Measurements from ENCODE around the gene SYNGAP1. TPM values are rescaled to one million over a fixed set of nuclear protein-coding genes. Genes with fewer than 3 reads are reported as not detected.

The SYNGAP1 gene
- total and polyA plus RNA-seq, 4 donors, result 0.32 to 1.8 (median 1.1) TPM

DNA sequence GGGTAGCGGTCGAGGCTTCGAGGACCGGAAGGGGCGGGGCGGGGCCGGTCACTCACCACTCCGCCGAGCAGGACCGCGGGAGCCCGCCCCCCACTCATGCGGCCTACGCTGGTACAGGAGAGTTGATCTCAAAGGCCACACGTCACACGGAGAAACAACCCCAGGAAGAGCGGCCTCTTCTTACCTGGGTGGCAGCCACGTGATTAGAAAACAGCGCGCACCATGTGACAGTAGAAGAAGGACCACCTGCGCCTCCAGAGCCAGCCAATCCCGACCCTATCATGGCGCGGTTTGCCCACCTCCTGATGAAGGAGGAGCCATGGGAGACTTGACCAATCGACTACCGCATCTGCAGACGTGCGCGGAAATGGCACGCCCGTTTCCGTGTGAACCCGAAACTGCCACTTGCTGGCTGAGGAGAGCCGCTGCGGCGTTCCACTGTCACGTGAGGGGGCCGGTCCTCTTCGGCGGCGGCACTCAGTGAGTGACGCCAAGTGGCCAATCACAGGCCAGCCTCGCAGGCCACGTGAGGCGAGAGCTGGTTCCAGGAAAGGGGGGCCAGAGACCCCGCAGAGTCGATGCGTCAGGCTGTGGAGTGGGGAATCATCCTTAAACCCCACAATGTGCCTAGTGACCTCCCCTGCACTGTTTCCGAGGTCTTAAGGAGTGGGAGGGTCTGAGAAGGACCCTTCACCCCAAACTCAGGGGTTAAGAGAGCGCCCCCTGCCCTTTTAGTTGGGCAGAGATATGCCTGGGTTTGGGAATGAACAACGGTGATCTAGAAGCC lies 1.8 kb upstream of the SYNGAP1 start, which contains the start of gene CUTA:
TSS of gene CUTA (minus strand) at position 205 of the 787 bp plus-strand sequence. CDS start at position 98, 107 bp downstream.
- peaks cover 10 to 31% (median 21%) of the 10 kb centered on the region in 4 donors for H3K4me1 ChIP-seq (ENCODE audit: control insufficient read depth in 4 of 4, insufficient read depth in 4 of 4, low read length in 3 of 4)

More for the DNA sequence above, 1.8 kb upstream of the SYNGAP1 start, which contains the start of gene CUTA:
- Histone ChIP-seq H3K9ac (ENCODE audit: low read depth in 1 of 2, low read length in 2 of 2) (peak within 1 kb of the TSS; percentile 73 to 80), H3K27me3 (ENCODE audit: control insufficient read depth in 4 of 4, insufficient read depth in 4 of 4, low read length in 3 of 4) (no peaks in the 10 kb centered on the region), H3K27ac (ENCODE audit: low read depth in 1 of 2, low read length in 2 of 2) (peak within 1 kb of the TSS; percentile 80 to 89), H3K9me3 (ENCODE audit: control insufficient read depth in 4 of 4, low read length in 3 of 4) (no peaks in the 10 kb centered on the region), H3K4me3 (ENCODE audit: low read depth in 1 of 3, low read length in 3 of 3) (peak within 1 kb of the TSS; percentile 68 to 82 (median 73)), H3K36me3 (ENCODE audit: control insufficient read depth in 4 of 4, insufficient read depth in 3 of 4, low read depth in 1 of 4, low read length in 3 of 4) (peaks cover 8 to 23% (median 16%) of the 10 kb centered on the region in 4 donors)
- TF ChIP-seq RXRA (IDR thresholded peaks at IDR 0.05), result peak; percentile 68 to 73
- TF ChIP-seq FOXA1 (IDR thresholded peaks at IDR 0.05), result no peak
- peak; percentile 98 for TF ChIP-seq YY1 (IDR thresholded peaks at IDR 0.05)
- TF ChIP-seq, protein P1, sequence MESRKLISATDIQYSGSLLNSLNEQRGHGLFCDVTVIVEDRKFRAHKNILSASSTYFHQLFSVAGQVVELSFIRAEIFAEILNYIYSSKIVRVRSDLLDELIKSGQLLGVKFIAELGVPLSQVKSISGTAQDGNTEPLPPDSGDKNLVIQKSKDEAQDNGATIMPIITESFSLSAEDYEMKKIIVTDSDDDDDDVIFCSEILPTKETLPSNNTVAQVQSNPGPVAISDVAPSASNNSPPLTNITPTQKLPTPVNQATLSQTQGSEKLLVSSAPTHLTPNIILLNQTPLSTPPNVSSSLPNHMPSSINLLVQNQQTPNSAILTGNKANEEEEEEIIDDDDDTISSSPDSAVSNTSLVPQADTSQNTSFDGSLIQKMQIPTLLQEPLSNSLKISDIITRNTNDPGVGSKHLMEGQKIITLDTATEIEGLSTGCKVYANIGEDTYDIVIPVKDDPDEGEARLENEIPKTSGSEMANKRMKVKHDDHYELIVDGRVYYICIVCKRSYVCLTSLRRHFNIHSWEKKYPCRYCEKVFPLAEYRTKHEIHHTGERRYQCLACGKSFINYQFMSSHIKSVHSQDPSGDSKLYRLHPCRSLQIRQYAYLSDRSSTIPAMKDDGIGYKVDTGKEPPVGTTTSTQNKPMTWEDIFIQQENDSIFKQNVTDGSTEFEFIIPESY (IDR thresholded peaks at IDR 0.05), result peak; percentile 75
- TF ChIP-seq, protein P2, sequence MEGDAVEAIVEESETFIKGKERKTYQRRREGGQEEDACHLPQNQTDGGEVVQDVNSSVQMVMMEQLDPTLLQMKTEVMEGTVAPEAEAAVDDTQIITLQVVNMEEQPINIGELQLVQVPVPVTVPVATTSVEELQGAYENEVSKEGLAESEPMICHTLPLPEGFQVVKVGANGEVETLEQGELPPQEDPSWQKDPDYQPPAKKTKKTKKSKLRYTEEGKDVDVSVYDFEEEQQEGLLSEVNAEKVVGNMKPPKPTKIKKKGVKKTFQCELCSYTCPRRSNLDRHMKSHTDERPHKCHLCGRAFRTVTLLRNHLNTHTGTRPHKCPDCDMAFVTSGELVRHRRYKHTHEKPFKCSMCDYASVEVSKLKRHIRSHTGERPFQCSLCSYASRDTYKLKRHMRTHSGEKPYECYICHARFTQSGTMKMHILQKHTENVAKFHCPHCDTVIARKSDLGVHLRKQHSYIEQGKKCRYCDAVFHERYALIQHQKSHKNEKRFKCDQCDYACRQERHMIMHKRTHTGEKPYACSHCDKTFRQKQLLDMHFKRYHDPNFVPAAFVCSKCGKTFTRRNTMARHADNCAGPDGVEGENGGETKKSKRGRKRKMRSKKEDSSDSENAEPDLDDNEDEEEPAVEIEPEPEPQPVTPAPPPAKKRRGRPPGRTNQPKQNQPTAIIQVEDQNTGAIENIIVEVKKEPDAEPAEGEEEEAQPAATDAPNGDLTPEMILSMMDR (IDR thresholded peaks at IDR 0.05; ENCODE audit: low read depth, low read length, missing input control), result peak; percentile 5
- peak; percentile 98 for TF ChIP-seq MAX (IDR thresholded peaks at IDR 0.05)
- peak in 1 of 2 donors; percentile 30 for TF ChIP-seq HNF4A (conservative IDR thresholded peaks at IDR 0.05)
- TF ChIP-seq, protein P3, sequence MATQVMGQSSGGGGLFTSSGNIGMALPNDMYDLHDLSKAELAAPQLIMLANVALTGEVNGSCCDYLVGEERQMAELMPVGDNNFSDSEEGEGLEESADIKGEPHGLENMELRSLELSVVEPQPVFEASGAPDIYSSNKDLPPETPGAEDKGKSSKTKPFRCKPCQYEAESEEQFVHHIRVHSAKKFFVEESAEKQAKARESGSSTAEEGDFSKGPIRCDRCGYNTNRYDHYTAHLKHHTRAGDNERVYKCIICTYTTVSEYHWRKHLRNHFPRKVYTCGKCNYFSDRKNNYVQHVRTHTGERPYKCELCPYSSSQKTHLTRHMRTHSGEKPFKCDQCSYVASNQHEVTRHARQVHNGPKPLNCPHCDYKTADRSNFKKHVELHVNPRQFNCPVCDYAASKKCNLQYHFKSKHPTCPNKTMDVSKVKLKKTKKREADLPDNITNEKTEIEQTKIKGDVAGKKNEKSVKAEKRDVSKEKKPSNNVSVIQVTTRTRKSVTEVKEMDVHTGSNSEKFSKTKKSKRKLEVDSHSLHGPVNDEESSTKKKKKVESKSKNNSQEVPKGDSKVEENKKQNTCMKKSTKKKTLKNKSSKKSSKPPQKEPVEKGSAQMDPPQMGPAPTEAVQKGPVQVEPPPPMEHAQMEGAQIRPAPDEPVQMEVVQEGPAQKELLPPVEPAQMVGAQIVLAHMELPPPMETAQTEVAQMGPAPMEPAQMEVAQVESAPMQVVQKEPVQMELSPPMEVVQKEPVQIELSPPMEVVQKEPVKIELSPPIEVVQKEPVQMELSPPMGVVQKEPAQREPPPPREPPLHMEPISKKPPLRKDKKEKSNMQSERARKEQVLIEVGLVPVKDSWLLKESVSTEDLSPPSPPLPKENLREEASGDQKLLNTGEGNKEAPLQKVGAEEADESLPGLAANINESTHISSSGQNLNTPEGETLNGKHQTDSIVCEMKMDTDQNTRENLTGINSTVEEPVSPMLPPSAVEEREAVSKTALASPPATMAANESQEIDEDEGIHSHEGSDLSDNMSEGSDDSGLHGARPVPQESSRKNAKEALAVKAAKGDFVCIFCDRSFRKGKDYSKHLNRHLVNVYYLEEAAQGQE (IDR thresholded peaks at IDR 0.05), result peak; percentile 34
- TF ChIP-seq GABPA (IDR thresholded peaks at IDR 0.05 in 1 of 2, conservative IDR thresholded peaks at IDR 0.05 in 1 of 2), result peak; percentile 51 to 92
- peak; percentile 35 for TF ChIP-seq NR2F2 (IDR thresholded peaks at IDR 0.05)
- TF ChIP-seq SP1 (IDR thresholded peaks at IDR 0.05), result peak; percentile 94
- peak; percentile 22 to 67 for TF ChIP-seq EGR1 (IDR thresholded peaks at IDR 0.05; ENCODE audit: low read depth in 2 of 2)
- peak; percentile 14 to 19 for TF ChIP-seq JUND (IDR thresholded peaks at IDR 0.05)
- TF ChIP-seq FOXA2 (IDR thresholded peaks at IDR 0.05), result no peak
- no peak for TF ChIP-seq RAD21 (IDR thresholded peaks at IDR 0.05)
- no peak for TF ChIP-seq ATF3 (IDR thresholded peaks at IDR 0.05)
- TF ChIP-seq HNF4G (IDR thresholded peaks at IDR 0.05), result no peak
- no peak for TF ChIP-seq TAF1 (conservative IDR thresholded peaks at IDR 0.05)
- under 1% methylated on average over 51 of the region's 51 CpGs for WGBS
- DNase-seq (ENCODE audit: low spot score), result peak; percentile 96

Measured in liver (tissue), 9 donors.